CD1c-positive myeloid dendritic cell (primary cell): ENCODE data around the gene SPAG17.

Experiments used
- DNase-seq: peaks from one replicate; pipeline ENCODE4 v3.0.0-alpha.2; 2016; ENCODE audit errors: extremely low spot score

Gene SPAG17

GRCh38 chr1:118118873-118119463 lies 66.1 kb downstream of the SPAG17 start:
- DNase-seq = no peak

- DNase-seq = no peak
These were observed 66.6 kb downstream of the SPAG17 start for GRCh38 chr1:118118469-118118868.

- DNase-seq = no peak
These were observed 67.5 kb downstream of the SPAG17 start for GRCh38 chr1:118117521-118117920.

- no peak for DNase-seq
These were observed 68.1 kb downstream of the SPAG17 start for GRCh38 chr1:118116909-118117308.

- no peak for DNase-seq
These were observed 68.6 kb downstream of the SPAG17 start for GRCh38 chr1:118116401-118116800.

- DNase-seq = no peak
These were observed 69.3 kb downstream of the SPAG17 start for GRCh38 chr1:118115567-118116295.

GRCh38 chr1:118113261-118113660 lies 71.8 kb downstream of the SPAG17 start:
- no peak for DNase-seq

GRCh38 chr1:118110580-118110979 lies 74.4 kb downstream of the SPAG17 start:
- DNase-seq = no peak

- no peak for DNase-seq
These were observed 80.1 kb downstream of the SPAG17 start for GRCh38 chr1:118104951-118105350.

GRCh38 chr1:118102445-118102844 lies 82.6 kb downstream of the SPAG17 start:
- DNase-seq = no peak

GRCh38 chr1:118101999-118102398 lies 83.0 kb downstream of the SPAG17 start:
- DNase-seq = no peak

- no peak for DNase-seq
These were observed 83.5 kb downstream of the SPAG17 start for GRCh38 chr1:118101515-118101844.

GRCh38 chr1:118100686-118101514 lies 84.1 kb downstream of the SPAG17 start:
- no peak for DNase-seq

GRCh38 chr1:118099686-118100085 lies 85.3 kb downstream of the SPAG17 start:
- DNase-seq = no peak

- no peak for DNase-seq
These were observed 87.2 kb downstream of the SPAG17 start for GRCh38 chr1:118097622-118098348.

GRCh38 chr1:118093017-118093416 lies 92.0 kb downstream of the SPAG17 start:
- DNase-seq = no peak

GRCh38 chr1:118090130-118090529 lies 94.9 kb downstream of the SPAG17 start:
- no peak for DNase-seq

- no peak for DNase-seq
These were observed 99.7 kb downstream of the SPAG17 start for GRCh38 chr1:118085365-118085764.

GRCh38 chr1:118084400-118084799 lies 100.6 kb downstream of the SPAG17 start:
- DNase-seq = no peak

GRCh38 chr1:118082984-118083383 lies 102.0 kb downstream of the SPAG17 start:
- no peak for DNase-seq

- no peak for DNase-seq
These were observed 103.6 kb downstream of the SPAG17 start for GRCh38 chr1:118081387-118081786.
